Body of pancreas (tissue), 4 donors: ENCODE data around the gene FN3K. TPM values are rescaled to one million over a fixed set of nuclear protein-coding genes. Genes with fewer than 3 reads are reported as not detected.
"Not testable (repeated sequence)": the region's sequence is repeated elsewhere in the genome, so short reads cannot be mapped to it uniquely, and the experiment has no call there.

Source experiments
- ATAC-seq: fragments of 150-250 bp; one replicate; pipeline ENCODE4 v1.9.1; 2016
- DNase-seq, 4 donors: peaks; one replicate each; pipeline ENCODE4 v3.0.0-alpha.2; 2019
- H3K27ac ChIP-seq, 4 donors: fragments of 200-600 bp; sonication (generic); 1 replicate in 3 of 4; 2 replicates in 1 of 4; pipeline versions ENCODE4 v1.5.1 to v1.6.1; 2016 to 2019; ENCODE audit warnings: mild to moderate bottlenecking in 1 of 4, mixed read lengths in 1 of 4, moderate library complexity in 1 of 4
- H3K27me3 ChIP-seq, 2 donors: fragments of 200-600 bp; sonication (generic); one replicate each; pipeline ENCODE4 v1.6.0; 2016; ENCODE audit warnings: mild to moderate bottlenecking in 1 of 2
- H3K36me3 ChIP-seq, 2 donors: fragments of 200-600 bp; sonication (generic); replicated peaks in 1 of 2; 2 replicates each; pipeline ENCODE4 v1.5.1; 2016; ENCODE audit warnings: low read depth in 2 of 2; ENCODE audit not compliant: insufficient read depth in 1 of 2
- H3K4me1 ChIP-seq: fragments of 200-600 bp; sonication (generic); one replicate; pipeline ENCODE4 v1.6.0; 2016
- H3K4me3 ChIP-seq, 2 donors: fragments of 200-600 bp; sonication (generic); 1 replicate in 1 of 2; 2 replicates in 1 of 2; pipeline ENCODE4 v1.5.1; 2016 to 2019
- H3K9me3 ChIP-seq, 3 donors: fragments of 200-600 bp; sonication (generic); 1 replicate in 2 of 3; 2 replicates in 1 of 3; pipeline ENCODE4 v1.5.1; 2016
- POLR2A ChIP-seq, 3 donors: fragments of 450-650 bp; IDR thresholded peaks; one replicate each; pipeline ENCODE4 v1.6.1; 2016; ENCODE audit warnings: antibody characterized with exemption in 3 of 3, mild to moderate bottlenecking in 2 of 3
- WGBS, 2 donors: methylation state at CpG; one replicate each; pipeline ENCODE4 v1.1.5; 2017; 5-methylcytosine and 5-hydroxymethylcytosine counted together
- intact Hi-C: fragments of 100-400 bp; cut with DNase I; formaldehyde crosslinking; loops from one replicate; pipeline ENCODE4 v1.15.1; 2023
- total RNA-seq, 2 donors: library from RNA; depleted of rRNA; stranded (reverse); fragments of >200 nt; gene quantifications; one replicate each; pipeline ENCODE4 v1.1.0, GENCODE V29; 2016
- TF ChIP-seq, protein P1 (sequence below), 7 experiments: fragments of 450-650 bp in 4 of 7; fragments of 200-600 bp in 3 of 7; sonication (generic) in 3 of 7; IDR thresholded peaks; one replicate each; pipeline ENCODE4 v1.5.1; 2016 to 2019; ENCODE audit warnings: antibody characterized with exemption in 7 of 7

The FN3K gene
- total RNA-seq, 2 donors from 2014 or later, result 15.2 to 29.1 TPM

DNA sequence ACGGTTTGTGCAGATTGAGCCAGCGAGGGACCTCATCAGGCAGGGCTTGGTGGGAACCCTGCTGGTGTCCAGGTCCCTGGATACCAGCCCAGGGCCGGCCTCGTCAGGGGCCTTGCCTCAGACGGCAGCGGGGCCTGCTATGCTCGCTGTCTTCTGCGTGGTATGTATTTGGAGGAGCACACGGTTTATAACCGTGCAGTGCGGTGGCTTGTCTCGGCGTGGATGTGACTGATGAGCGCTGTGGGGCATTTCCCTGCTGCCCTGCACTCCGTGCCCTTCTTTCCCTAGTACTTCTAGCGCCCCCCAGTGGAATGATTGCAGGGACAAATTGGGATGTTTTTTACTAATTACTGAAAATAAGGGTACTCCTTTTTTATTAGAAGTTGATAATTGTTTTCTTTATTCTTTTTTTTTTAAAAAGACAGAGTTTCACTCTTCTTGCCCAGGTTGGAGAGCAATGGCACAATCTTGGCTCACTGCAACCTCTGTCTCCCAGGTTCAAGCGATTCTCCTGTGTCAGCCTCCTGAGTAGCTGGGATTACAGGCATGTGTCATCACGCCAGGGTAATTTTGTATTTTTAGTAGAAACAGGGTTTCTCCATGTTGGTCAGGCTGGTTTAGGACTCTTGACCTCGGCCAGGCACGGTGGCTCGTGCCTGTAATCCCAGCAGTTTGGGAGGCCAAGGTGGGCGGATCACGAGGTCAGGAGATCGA lies 31.8 kb downstream of the FN3K start:
- Histone ChIP-seq H3K9me3 (no peaks in the 10 kb centered on the region), H3K27me3 (no peaks in the 10 kb centered on the region), H3K4me1 (no peaks in the 10 kb centered on the region), H3K36me3 (peaks cover 0 to 5% of the 10 kb centered on the region in 2 donors), H3K4me3 (no peak overlapping the region), H3K27ac (no peak overlapping the region)
- DNase-seq (peak; percentile 52 to 68 (median 62)), ATAC-seq (peak; percentile 52)
- no peak for TF ChIP-seq POLR2A (IDR thresholded peaks at IDR 0.05)
- TF ChIP-seq, protein P1, sequence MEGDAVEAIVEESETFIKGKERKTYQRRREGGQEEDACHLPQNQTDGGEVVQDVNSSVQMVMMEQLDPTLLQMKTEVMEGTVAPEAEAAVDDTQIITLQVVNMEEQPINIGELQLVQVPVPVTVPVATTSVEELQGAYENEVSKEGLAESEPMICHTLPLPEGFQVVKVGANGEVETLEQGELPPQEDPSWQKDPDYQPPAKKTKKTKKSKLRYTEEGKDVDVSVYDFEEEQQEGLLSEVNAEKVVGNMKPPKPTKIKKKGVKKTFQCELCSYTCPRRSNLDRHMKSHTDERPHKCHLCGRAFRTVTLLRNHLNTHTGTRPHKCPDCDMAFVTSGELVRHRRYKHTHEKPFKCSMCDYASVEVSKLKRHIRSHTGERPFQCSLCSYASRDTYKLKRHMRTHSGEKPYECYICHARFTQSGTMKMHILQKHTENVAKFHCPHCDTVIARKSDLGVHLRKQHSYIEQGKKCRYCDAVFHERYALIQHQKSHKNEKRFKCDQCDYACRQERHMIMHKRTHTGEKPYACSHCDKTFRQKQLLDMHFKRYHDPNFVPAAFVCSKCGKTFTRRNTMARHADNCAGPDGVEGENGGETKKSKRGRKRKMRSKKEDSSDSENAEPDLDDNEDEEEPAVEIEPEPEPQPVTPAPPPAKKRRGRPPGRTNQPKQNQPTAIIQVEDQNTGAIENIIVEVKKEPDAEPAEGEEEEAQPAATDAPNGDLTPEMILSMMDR (IDR thresholded peaks at IDR 0.05), result peak in 6 of 7 experiments; percentile 45 to 62 (median 60)
- intact Hi-C loops, result no loop called here
- WGBS, 2 donors, result 69 to 72% methylated on average over 21 to 24 of the region's 24 CpGs

DNA sequence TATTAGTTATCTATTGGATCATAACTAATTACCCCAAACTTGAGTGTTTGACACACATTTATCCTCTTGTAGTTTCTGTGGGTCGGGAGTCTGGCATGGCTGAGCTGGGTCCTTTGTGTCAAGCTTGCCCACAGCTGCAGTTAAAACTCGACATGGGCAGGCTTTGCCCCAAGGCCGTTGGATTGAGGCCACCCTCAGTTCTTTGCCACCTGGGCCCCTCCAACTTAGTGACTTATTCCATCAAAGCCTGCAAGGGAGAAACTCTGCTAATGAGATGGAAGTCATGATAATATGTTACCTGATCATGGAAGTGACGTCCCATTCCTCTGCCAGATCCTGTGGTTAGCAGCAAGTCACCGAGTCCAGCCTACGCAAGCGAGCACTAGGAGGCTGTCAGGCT lies 33.6 kb downstream of the FN3K start:
- WGBS, 2 donors, result 84 to 94% methylated on average over 7 of the region's 7 CpGs
- ATAC-seq (no peak), DNase-seq (no peak)
- no peak for TF ChIP-seq POLR2A (IDR thresholded peaks at IDR 0.05)
- TF ChIP-seq, protein P1 (IDR thresholded peaks at IDR 0.05), result no peak
- intact Hi-C loops, result no loop called here
- H3K27me3 ChIP-seq, result no peaks in the 10 kb centered on the region
- no peaks in the 10 kb centered on the region for H3K9me3 ChIP-seq
- no peaks in the 10 kb centered on the region for H3K4me1 ChIP-seq
- no peak overlapping the region for H3K4me3 ChIP-seq
- H3K27ac ChIP-seq, result no peak overlapping the region
- H3K36me3 ChIP-seq, result peaks cover 0 to 4% of the 10 kb centered on the region in 2 donors

DNA sequence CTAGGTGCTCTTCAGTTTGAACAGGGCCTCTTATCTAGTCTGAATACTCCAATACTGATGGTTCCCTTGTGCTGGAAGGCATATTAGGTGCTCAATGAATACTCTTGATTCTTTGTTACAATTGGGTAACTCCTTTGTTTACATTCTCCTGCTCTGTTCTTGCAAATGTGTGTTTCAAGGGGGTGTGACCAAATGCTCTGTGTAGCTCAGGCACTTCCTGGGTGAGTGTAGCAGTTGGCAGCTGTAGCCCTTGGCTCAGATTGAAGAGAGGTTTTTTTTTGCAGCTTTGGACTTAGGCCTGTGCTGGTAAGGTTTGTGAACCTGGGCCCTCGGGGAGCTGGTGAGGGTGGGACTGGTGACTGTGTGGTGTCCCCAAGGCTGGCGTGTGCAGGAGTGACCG lies 36.6 kb downstream of the FN3K start:
- TF ChIP-seq POLR2A (IDR thresholded peaks at IDR 0.05), result no peak
- TF ChIP-seq, protein P1 (IDR thresholded peaks at IDR 0.05), result no peak
- Histone ChIP-seq H3K27ac (no peak overlapping the region), H3K4me1 (peaks cover 8% of the 10 kb centered on the region), H3K27me3 (no peaks in the 10 kb centered on the region), H3K4me3 (no peak overlapping the region), H3K9me3 (no peaks in the 10 kb centered on the region), H3K36me3 (peaks cover 0 to 3% of the 10 kb centered on the region in 2 donors)
- ATAC-seq, result peak; percentile 19
- intact Hi-C loops, result no loop called here
- DNase-seq, result peak in 2 of 4 donors; percentile 31 to 51
- WGBS, 2 donors, result 56 to 59% methylated on average over 1 to 3 of the region's 3 CpGs

DNA sequence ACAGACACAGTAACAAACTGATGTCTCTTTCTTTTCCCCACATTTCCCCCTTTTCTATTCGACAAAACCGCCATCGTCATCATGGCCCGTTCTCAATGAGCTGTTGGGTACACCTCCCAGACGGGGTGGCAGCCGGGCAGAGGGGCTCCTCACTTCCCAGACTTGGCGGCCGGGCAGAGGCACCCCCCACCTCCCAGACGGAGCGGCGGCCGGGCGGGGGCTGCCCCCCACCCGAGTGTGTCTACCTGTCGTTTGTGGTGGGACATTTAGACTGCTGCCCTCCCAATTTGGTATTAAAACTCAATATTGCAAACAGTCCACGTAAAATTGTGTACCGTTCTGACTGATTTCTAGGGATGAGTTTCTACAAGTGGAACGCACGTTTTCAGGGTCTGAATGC lies 39.0 kb downstream of the FN3K start:
- H3K36me3 ChIP-seq, DNase-seq, H3K4me3 ChIP-seq, H3K27ac ChIP-seq, intact Hi-C loops, H3K9me3 ChIP-seq, ATAC-seq, H3K27me3 ChIP-seq, H3K4me1 ChIP-seq: not testable (repeated sequence)
- WGBS, 2 donors, result 62 to 71% methylated on average over 17 to 18 of the region's 19 CpGs

DNA sequence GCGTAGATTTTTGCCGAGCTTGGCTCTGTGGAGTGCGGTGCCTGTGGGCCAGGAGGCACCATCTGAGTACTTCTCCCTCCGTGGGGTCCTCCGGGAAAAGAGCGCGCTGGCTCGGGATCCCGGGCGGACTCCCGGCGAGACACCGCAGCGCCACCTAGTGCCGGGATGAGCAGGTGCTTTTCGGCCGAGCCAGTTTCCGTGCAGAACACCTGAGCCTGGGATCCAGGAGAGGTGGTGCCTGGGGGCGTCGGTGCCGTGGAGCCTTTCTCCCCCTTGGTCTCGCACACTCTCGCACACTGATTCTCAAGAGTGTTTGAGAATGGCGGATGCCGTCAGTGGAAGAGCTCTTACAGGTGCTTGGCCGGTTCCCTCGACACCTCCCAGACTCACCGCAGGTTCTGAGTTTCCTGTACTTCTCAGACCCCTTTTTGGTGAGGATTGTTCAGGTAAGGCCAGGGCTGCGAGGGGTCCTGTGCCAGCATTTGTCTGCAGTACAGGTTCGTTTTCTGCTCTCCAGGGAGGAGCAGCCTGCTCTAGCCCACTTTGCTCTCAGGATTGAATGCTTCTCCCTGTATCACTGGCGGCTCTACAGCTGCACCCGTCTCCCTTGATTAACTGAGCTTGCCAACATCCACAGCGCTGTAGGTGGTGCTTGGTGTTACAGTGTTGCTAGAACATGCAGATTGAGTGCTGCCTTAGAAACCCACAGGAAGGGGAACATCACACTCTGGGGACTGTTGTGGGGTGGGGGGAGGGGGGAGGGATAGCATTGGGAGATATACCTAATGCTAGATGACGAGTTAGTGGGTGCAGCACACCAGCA lies 39.8 kb downstream of the FN3K start:
- peak; percentile 69 for ATAC-seq
- intact Hi-C loops, result loop anchor here (5.0 kb wide), 2 partner anchors 108 to 423 kb away; no protein-coding TSS in a partner anchor
- Histone ChIP-seq H3K4me1 (peaks cover 8% of the 10 kb centered on the region), H3K9me3 (no peaks in the 10 kb centered on the region), H3K27ac (no peak overlapping the region), H3K36me3 (no peaks in the 10 kb centered on the region), H3K27me3 (no peaks in the 10 kb centered on the region), H3K4me3 (no peak overlapping the region)
- DNase-seq, result peak; percentile 71 to 81 (median 76)
- WGBS, 2 donors, result 23 to 27% methylated on average over 28 to 34 of the region's 34 CpGs
- TF ChIP-seq POLR2A (IDR thresholded peaks at IDR 0.05), result no peak
- TF ChIP-seq, protein P1 (IDR thresholded peaks at IDR 0.05), result peak; percentile 75 to 93 (median 80)
